PFSK-1 (cell line): ENCODE data around the gene OTOP1. TPM values are rescaled to one million over a fixed set of nuclear protein-coding genes. Genes with fewer than 3 reads are reported as not detected.

ENCODE experiments used
- FOXP2 ChIP-seq: optimal IDR thresholded peaks from 2 replicates; pipeline ENCODE3; 2011; ENCODE audit warnings: borderline replicate concordance, control low read depth, inconsistent platforms; ENCODE audit not compliant: insufficient read depth; ENCODE audit errors: extremely low read length, extremely low read depth
- POLR2AphosphoS5 ChIP-seq: IDR thresholded peaks from 2 replicates; pipeline ENCODE4 v1.6.1; 2012; ENCODE audit warnings: low read depth, mild to moderate bottlenecking, control low read depth, low read length, moderate library complexity
- REST ChIP-seq, 2 experiments: IDR thresholded peaks; 2 replicates each; pipeline versions ENCODE4 v1.6.1 to v1.8.0; 2011 to 2012; ENCODE audit warnings: low read depth in 2 of 2, low read length in 2 of 2, control low read depth in 1 of 2, inconsistent platforms in 1 of 2, mild to moderate bottlenecking in 1 of 2, moderate library complexity in 1 of 2; ENCODE audit not compliant: insufficient read depth in 1 of 2
- SIN3A ChIP-seq: IDR thresholded peaks from 2 replicates; pipeline ENCODE4 v1.6.1; 2012; ENCODE audit warnings: mild to moderate bottlenecking, low read length, moderate library complexity, borderline replicate concordance; ENCODE audit not compliant: insufficient read depth
- TAF1 ChIP-seq: IDR thresholded peaks from 2 replicates; pipeline ENCODE4 v1.6.1; 2012; ENCODE audit warnings: low read length, control low read depth, borderline replicate concordance; ENCODE audit not compliant: insufficient read depth
- polyA plus RNA-seq: library from polyadenylated mRNA; unstranded; fragments of >200 nt; gene quantifications from one replicate; pipeline ENCODE4 v1.2.1, GENCODE V29; 2012; ENCODE audit warnings: low read depth, missing spikeins; ENCODE audit not compliant: insufficient read length

Gene OTOP1, protein sequence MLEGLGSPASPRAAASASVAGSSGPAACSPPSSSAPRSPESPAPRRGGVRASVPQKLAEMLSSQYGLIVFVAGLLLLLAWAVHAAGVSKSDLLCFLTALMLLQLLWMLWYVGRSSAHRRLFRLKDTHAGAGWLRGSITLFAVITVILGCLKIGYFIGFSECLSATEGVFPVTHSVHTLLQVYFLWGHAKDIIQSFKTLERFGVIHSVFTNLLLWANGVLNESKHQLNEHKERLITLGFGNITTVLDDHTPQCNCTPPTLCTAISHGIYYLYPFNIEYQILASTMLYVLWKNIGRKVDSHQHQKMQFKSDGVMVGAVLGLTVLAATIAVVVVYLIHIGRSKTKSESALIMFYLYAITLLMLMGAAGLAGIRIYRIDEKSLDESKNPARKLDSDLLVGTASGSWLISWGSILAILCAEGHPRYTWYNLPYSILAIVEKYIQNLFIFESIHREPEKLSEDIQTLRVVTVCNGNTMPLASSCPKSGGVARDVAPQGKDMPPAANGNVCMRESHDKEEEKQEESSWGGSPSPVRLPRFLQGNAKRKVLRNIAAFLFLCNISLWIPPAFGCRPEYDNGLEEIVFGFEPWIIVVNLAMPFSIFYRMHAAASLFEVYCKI
- polyA plus RNA-seq = not detected

- TF ChIP-seq REST (IDR thresholded peaks at IDR 0.05; ENCODE audit: insufficient read depth in 1 of 2, low read depth in 2 of 2, low read length in 2 of 2) (no peak), SIN3A (no peak), POLR2AphosphoS5 (no peak)
Measured at GRCh38 chr4:4226606-4227438, at the start of gene OTOP1. TSS of gene OTOP1 (minus strand) at chr4:4226929. CDS start at chr4:4226864, 65 bp downstream.

GRCh38 chr4:4274226-4274625, 47.5 kb upstream of the OTOP1 start:
- TF ChIP-seq REST (IDR thresholded peaks at IDR 0.05; ENCODE audit: insufficient read depth in 1 of 2, low read depth in 2 of 2, low read length in 2 of 2) = no peak
- TF ChIP-seq POLR2AphosphoS5 = no peak
- no peak for TF ChIP-seq FOXP2
- no peak for TF ChIP-seq TAF1
- TF ChIP-seq SIN3A = no peak

DNA sequence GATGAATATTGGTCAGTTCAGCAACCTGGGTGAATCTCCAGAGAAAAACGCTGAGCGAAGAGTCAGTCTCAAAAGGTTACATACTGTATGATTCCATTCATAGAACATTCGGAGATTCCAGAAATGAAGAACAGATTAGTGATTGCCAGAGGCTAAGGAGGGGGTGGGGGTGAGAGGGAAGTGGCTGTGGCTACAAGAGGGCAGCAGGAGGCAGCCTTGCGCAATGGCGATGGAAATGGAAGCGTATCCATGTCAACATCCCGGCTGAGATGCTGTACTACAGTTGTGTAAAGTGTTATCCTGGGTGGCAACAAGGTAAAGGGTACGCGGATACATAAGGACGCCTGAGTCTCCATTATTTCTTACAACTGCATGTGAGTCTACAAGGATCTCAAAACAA, 45.2 kb upstream of the OTOP1 start:
- TF ChIP-seq POLR2AphosphoS5 = no peak
- TF ChIP-seq SIN3A = no peak
- TF ChIP-seq FOXP2 = no peak
- TF ChIP-seq TAF1 = no peak
- no peak for TF ChIP-seq REST (IDR thresholded peaks at IDR 0.05; ENCODE audit: insufficient read depth in 1 of 2, low read depth in 2 of 2, low read length in 2 of 2)

DNA sequence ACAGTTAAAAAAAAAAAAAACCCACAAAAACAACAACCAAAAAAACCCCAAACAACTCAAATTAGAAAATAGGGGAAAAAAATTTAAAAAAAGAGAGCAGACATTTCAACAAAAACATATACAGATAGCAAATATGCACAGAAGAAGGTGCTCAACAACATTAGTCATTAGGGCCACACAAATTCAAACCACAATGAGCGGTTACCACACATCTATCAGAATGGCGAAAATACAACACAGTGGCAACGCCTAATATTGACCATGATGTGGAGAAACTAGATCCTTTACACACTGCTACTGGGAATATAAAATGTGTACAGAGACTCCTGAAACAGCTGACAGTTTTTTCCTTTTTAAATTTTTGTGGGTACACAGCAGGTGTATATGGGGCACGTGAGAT, 43.8 kb upstream of the OTOP1 start:
- TF ChIP-seq REST (IDR thresholded peaks at IDR 0.05; ENCODE audit: insufficient read depth in 1 of 2, low read depth in 2 of 2, low read length in 2 of 2) (no peak), SIN3A (no peak), FOXP2 (no peak), TAF1 (no peak), POLR2AphosphoS5 (no peak)
